Astrocyte (in vitro differentiated cells and primary cell): Measurements from ENCODE around the gene CPA1. TPM values are rescaled to one million over a fixed set of nuclear protein-coding genes. Genes with fewer than 3 reads are reported as not detected.

Experiments
- DNase-seq: peaks from one replicate; pipeline ENCODE4 v3.0.0-alpha.2; 2010; ENCODE audit warnings: low read depth
- FAIRE-seq: peaks from 2 replicates; lab custom pipeline; 2011; peaks lifted over from hg19 to GRCh38; lab: Jason Lieb, UNC
- H2AFZ ChIP-seq: 2 replicates; pipeline ENCODE4 v1.6.0; 2012; ENCODE audit warnings: low read depth, low read length, inconsistent platforms
- H3K27ac ChIP-seq: 2 replicates; pipeline ENCODE4 v1.5.1; 2011; ENCODE audit warnings: low read depth, low read length, inconsistent platforms
- H3K27me3 ChIP-seq: 2 replicates; pipeline ENCODE4 v1.6.0; 2011; ENCODE audit warnings: low read length, inconsistent platforms; ENCODE audit not compliant: insufficient read depth
- H3K36me3 ChIP-seq: 2 replicates; pipeline ENCODE4 v1.5.1; 2011; ENCODE audit warnings: low read length, inconsistent platforms; ENCODE audit not compliant: insufficient read depth
- H3K4me1 ChIP-seq: 2 replicates; pipeline ENCODE4 v1.5.1; 2011; ENCODE audit warnings: low read length, inconsistent platforms; ENCODE audit not compliant: insufficient read depth
- H3K4me2 ChIP-seq: 2 replicates; pipeline ENCODE4 v1.6.0; 2012; ENCODE audit warnings: low read length, inconsistent platforms
- H3K4me3 ChIP-seq: 2 replicates; pipeline ENCODE4 v1.5.1; 2011; ENCODE audit warnings: low read depth, mild to moderate bottlenecking, low read length, inconsistent platforms; ENCODE audit not compliant: insufficient read depth
- H3K79me2 ChIP-seq: 2 replicates; pipeline ENCODE4 v1.6.0; 2012; ENCODE audit warnings: mild to moderate bottlenecking, low read length, inconsistent platforms; ENCODE audit not compliant: insufficient read depth
- H3K9ac ChIP-seq: 2 replicates; pipeline ENCODE4 v1.6.0; 2012; ENCODE audit warnings: mild to moderate bottlenecking, low read length, inconsistent platforms
- H3K9me3 ChIP-seq: 2 replicates; pipeline ENCODE4 v1.5.1; 2012; ENCODE audit warnings: low read depth, mild to moderate bottlenecking, low read length, inconsistent platforms; ENCODE audit not compliant: insufficient read depth
- H4K20me1 ChIP-seq: 2 replicates; pipeline ENCODE4 v1.6.0; 2012; ENCODE audit warnings: low read length, inconsistent platforms; ENCODE audit not compliant: insufficient read depth
- H3K27ac Mint-ChIP-seq: one replicate; pipeline ENCODE4 v1.8.0; 2021; ENCODE audit warnings: mild to moderate bottlenecking, mixed read lengths; ENCODE audit not compliant: unreplicated experiment
- H3K27me3 Mint-ChIP-seq: one replicate; pipeline ENCODE4 v1.8.0; 2021; ENCODE audit warnings: low read depth, mixed read lengths; ENCODE audit not compliant: unreplicated experiment
- H3K36me3 Mint-ChIP-seq: one replicate; pipeline ENCODE4 v1.8.0; 2021; ENCODE audit warnings: low read depth, mixed read lengths; ENCODE audit not compliant: unreplicated experiment
- H3K4me1 Mint-ChIP-seq: one replicate; pipeline ENCODE4 v1.8.0; 2021; ENCODE audit warnings: low read depth, mixed read lengths; ENCODE audit not compliant: unreplicated experiment
- H3K4me3 Mint-ChIP-seq: one replicate; pipeline ENCODE4 v1.8.0; 2021; ENCODE audit warnings: mild to moderate bottlenecking, moderate library complexity, mixed read lengths; ENCODE audit not compliant: unreplicated experiment
- H3K9me3 Mint-ChIP-seq: one replicate; pipeline ENCODE4 v1.8.0; 2021; ENCODE audit warnings: mild to moderate bottlenecking, mixed read lengths; ENCODE audit not compliant: unreplicated experiment
- CTCF ChIP-seq: IDR thresholded peaks from 2 replicates; pipeline ENCODE4 v1.5.1; 2011; ENCODE audit warnings: low read depth, mild to moderate bottlenecking, inconsistent platforms, low read length, moderate library complexity; ENCODE audit not compliant: insufficient read depth
- EZH2 ChIP-seq: IDR thresholded peaks from 2 replicates; pipeline ENCODE4 v1.6.1; 2012; ENCODE audit warnings: mild to moderate bottlenecking, low read length, inconsistent platforms; ENCODE audit not compliant: insufficient read depth
- total RNA-seq: library from RNA; stranded (reverse); gene quantifications from 2 replicates; pipeline ENCODE4 v1.2.1, GENCODE V29; 2021

CPA1 gene
- total RNA-seq, 1 donor from 2014 or later: not detected

GRCh38 chr7:130344271-130344866, 35.9 kb upstream of the CPA1 start, which contains the start of gene CPA5:
Gene CPA5 (plus strand): TSS chr7:130344816. CDS start chr7:130346486, 1,670 bp downstream.
- TF ChIP-seq CTCF (no peak), EZH2 (no peak)
- H3K4me1 Mint-ChIP-seq: peaks cover 8% of the 10 kb centered on the region
- Histone ChIP-seq H3K4me3 (peak within 1 kb of the TSS; percentile 30), H3K27ac (no peak within 1 kb of the TSS), H2AFZ (peak within 1 kb of the TSS; percentile 58), H4K20me1 (no peaks in the 10 kb centered on the region), H3K9ac (peak within 1 kb of the TSS; percentile 7), H3K36me3 (no peaks in the 10 kb centered on the region), H3K4me2 (peak within 1 kb of the TSS; percentile 73), H3K79me2 (no peaks in the 10 kb centered on the region), H3K9me3 (no peaks in the 10 kb centered on the region), H3K4me1 (no peaks in the 10 kb centered on the region), H3K27me3 (no peaks in the 10 kb centered on the region)
- H3K9me3 Mint-ChIP-seq: no peaks in the 10 kb centered on the region
- no peak for DNase-seq
- H3K36me3 Mint-ChIP-seq: no peaks in the 10 kb centered on the region
- H3K27ac Mint-ChIP-seq: no peak within 1 kb of the TSS
- H3K27me3 Mint-ChIP-seq: peaks cover 8% of the 10 kb centered on the region
- no peak within 1 kb of the TSS for H3K4me3 Mint-ChIP-seq
- FAIRE-seq: no peak

- H3K4me3 Mint-ChIP-seq: no peak overlapping the region
- peak overlapping the region; percentile 30 for H3K4me3 ChIP-seq
- no peaks in the 10 kb centered on the region for H3K79me2 ChIP-seq
- no peaks in the 10 kb centered on the region for H4K20me1 ChIP-seq
- DNase-seq (no peak), FAIRE-seq (no peak)
- peak overlapping the region; percentile 7 for H3K9ac ChIP-seq
- H3K4me1 ChIP-seq: no peaks in the 10 kb centered on the region
- TF ChIP-seq EZH2 (no peak), CTCF (no peak)
- peak overlapping the region; percentile 73 for H3K4me2 ChIP-seq
- peaks cover 8% of the 10 kb centered on the region for H3K27me3 Mint-ChIP-seq
- peaks cover 8% of the 10 kb centered on the region for H3K4me1 Mint-ChIP-seq
- no peaks in the 10 kb centered on the region for H3K27me3 ChIP-seq
- H3K9me3 ChIP-seq: no peaks in the 10 kb centered on the region
- H3K9me3 Mint-ChIP-seq: no peaks in the 10 kb centered on the region
- no peak overlapping the region for H3K27ac ChIP-seq
- no peaks in the 10 kb centered on the region for H3K36me3 ChIP-seq
- H3K36me3 Mint-ChIP-seq: no peaks in the 10 kb centered on the region
- H2AFZ ChIP-seq: peak overlapping the region; percentile 58
- H3K27ac Mint-ChIP-seq: no peak overlapping the region
Measured at GRCh38 chr7:130345136-130345535, 35.2 kb upstream of the CPA1 start.

- Histone ChIP-seq H3K36me3 (no peaks in the 10 kb centered on the region), H3K27me3 (no peaks in the 10 kb centered on the region), H3K9ac (no peak overlapping the region), H3K27ac (no peak overlapping the region), H3K79me2 (no peaks in the 10 kb centered on the region), H2AFZ (no peak overlapping the region), H3K4me3 (no peak overlapping the region), H3K9me3 (no peaks in the 10 kb centered on the region), H4K20me1 (no peaks in the 10 kb centered on the region), H3K4me2 (no peak overlapping the region), H3K4me1 (peaks cover 4% of the 10 kb centered on the region)
- Mint-ChIP-seq H3K9me3 (no peaks in the 10 kb centered on the region), H3K36me3 (no peaks in the 10 kb centered on the region), H3K27me3 (peaks cover 8% of the 10 kb centered on the region), H3K27ac (no peak overlapping the region), H3K4me3 (no peak overlapping the region), H3K4me1 (peaks cover 11% of the 10 kb centered on the region)
- TF ChIP-seq EZH2: no peak
- no peak for TF ChIP-seq CTCF
- no peak for FAIRE-seq
- DNase-seq: no peak
Measured at GRCh38 chr7:130345725-130346124, 34.6 kb upstream of the CPA1 start.
